Sigmoid colon (tissue), 4 donors: Measurements from ENCODE around the gene PPP4R1.

Experiments used
- EP300 ChIP-seq, 4 donors: sonication (generic); formaldehyde crosslinking; IDR thresholded peaks; one replicate each; pipeline ENCODE4 v1.6.1; 2017; ENCODE audit warnings: antibody characterized with exemption in 4 of 4
- POLR2A ChIP-seq, 2 donors: fragments of 450-650 bp; IDR thresholded peaks; one replicate each; pipeline ENCODE4 v1.6.1; 2016; ENCODE audit warnings: antibody characterized with exemption in 2 of 2, mild to moderate bottlenecking in 2 of 2, moderate library complexity in 2 of 2
- POLR2AphosphoS5 ChIP-seq, 4 donors: sonication (generic); formaldehyde crosslinking; IDR thresholded peaks; one replicate each; pipeline ENCODE4 v1.6.1; 2017; ENCODE audit warnings: antibody characterized with exemption in 4 of 4
- TF ChIP-seq, protein P1 (sequence below), 4 experiments: fragments of 450-650 bp in 3 of 4; fragments of 200-600 bp in 1 of 4; IDR thresholded peaks; one replicate each; pipeline ENCODE4 v1.5.1; 2016 to 2019; ENCODE audit warnings: antibody characterized with exemption in 4 of 4, mild to moderate bottlenecking in 3 of 4, moderate library complexity in 2 of 4

DNA sequence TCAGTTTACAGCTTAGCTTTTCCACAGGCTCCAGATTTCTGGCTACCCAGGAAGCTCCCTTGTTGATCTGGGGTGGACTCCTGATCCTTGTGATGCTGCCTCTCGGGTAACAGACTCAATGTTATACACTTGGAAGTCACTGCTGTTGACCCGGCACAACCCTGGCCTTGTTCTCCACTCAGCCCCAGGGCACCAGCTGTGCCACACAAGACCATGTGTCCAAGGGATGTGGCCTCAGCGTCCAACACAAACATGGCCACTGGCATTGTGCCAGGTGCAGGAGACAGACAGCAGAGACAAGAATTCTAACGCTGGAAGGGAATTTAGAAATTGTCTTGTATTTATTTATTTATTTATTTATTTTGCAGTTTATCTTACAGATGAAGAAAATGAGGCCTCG, 39.0 kb upstream of the PPP4R1 start:
- no peak for TF ChIP-seq POLR2A (IDR thresholded peaks at IDR 0.05)
- TF ChIP-seq EP300 (IDR thresholded peaks at IDR 0.05) = no peak
- TF ChIP-seq, protein P1, sequence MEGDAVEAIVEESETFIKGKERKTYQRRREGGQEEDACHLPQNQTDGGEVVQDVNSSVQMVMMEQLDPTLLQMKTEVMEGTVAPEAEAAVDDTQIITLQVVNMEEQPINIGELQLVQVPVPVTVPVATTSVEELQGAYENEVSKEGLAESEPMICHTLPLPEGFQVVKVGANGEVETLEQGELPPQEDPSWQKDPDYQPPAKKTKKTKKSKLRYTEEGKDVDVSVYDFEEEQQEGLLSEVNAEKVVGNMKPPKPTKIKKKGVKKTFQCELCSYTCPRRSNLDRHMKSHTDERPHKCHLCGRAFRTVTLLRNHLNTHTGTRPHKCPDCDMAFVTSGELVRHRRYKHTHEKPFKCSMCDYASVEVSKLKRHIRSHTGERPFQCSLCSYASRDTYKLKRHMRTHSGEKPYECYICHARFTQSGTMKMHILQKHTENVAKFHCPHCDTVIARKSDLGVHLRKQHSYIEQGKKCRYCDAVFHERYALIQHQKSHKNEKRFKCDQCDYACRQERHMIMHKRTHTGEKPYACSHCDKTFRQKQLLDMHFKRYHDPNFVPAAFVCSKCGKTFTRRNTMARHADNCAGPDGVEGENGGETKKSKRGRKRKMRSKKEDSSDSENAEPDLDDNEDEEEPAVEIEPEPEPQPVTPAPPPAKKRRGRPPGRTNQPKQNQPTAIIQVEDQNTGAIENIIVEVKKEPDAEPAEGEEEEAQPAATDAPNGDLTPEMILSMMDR (IDR thresholded peaks at IDR 0.05) = no peak
- TF ChIP-seq POLR2AphosphoS5 (IDR thresholded peaks at IDR 0.05) = no peak
